GM23338 (cell line): ENCODE measurements around the gene DGKE. TPM values are rescaled to one million over a fixed set of nuclear protein-coding genes. Genes with fewer than 3 reads are reported as not detected.

Experiments used
- ATAC-seq: fragments of 200-7000 bp; cut with Tn5 transposase; 3 replicates; pipeline ENCODE4 v1.9.1; 2020
- DNase-seq: peaks from one replicate; pipeline ENCODE4 v3.0.0-alpha.2; 2015; ENCODE audit warnings: low spot score
- H2AFZ ChIP-seq: fragments of 200-600 bp; sonication (generic); 2 replicates; pipeline ENCODE4 v1.8.0; 2016; ENCODE audit warnings: antibody characterized with exemption, mild to moderate bottlenecking, moderate library complexity
- H3F3A ChIP-seq: fragments of 200-600 bp; sonication (generic); replicated peaks from 2 replicates; pipeline ENCODE4 v1.8.0; 2017; ENCODE audit warnings: antibody characterized with exemption, mixed run types, low read depth
- H3K27ac ChIP-seq: fragments of 200-600 bp; sonication (generic); 2 replicates; pipeline ENCODE4 v1.6.1; 2016; ENCODE audit warnings: low read depth
- H3K27me3 ChIP-seq: fragments of 200-600 bp; sonication (generic); 2 replicates; pipeline ENCODE4 v1.8.0; 2016; ENCODE audit warnings: mild to moderate bottlenecking, mixed run types, moderate library complexity; ENCODE audit not compliant: insufficient read depth
- H3K36me3 ChIP-seq: fragments of 200-600 bp; sonication (generic); 2 replicates; pipeline ENCODE4 v1.8.0; 2016; ENCODE audit warnings: mild to moderate bottlenecking; ENCODE audit not compliant: insufficient read depth
- H3K4me1 ChIP-seq: fragments of 200-600 bp; sonication (generic); 2 replicates; pipeline ENCODE4 v1.8.0; 2016; ENCODE audit warnings: mild to moderate bottlenecking, moderate library complexity; ENCODE audit not compliant: insufficient read depth
- H3K4me2 ChIP-seq: fragments of 200-600 bp; sonication (generic); 2 replicates; pipeline ENCODE4 v1.7.1; 2017; ENCODE audit warnings: mixed run types
- H3K4me3 ChIP-seq: fragments of 200-600 bp; sonication (generic); 2 replicates; pipeline ENCODE4 v1.6.1; 2016; ENCODE audit warnings: mixed run types
- H3K79me2 ChIP-seq: fragments of 200-600 bp; sonication (generic); replicated peaks from 2 replicates; pipeline ENCODE4 v1.8.0; 2017; ENCODE audit warnings: mild to moderate bottlenecking; ENCODE audit not compliant: insufficient read depth
- H3K9me2 ChIP-seq: fragments of 200-600 bp; sonication (generic); 2 replicates; pipeline ENCODE4 v1.8.0; 2017; ENCODE audit not compliant: insufficient read depth
- H4K20me1 ChIP-seq: fragments of 200-600 bp; sonication (generic); replicated peaks from 2 replicates; pipeline ENCODE4 v1.8.0; 2017; ENCODE audit warnings: mild to moderate bottlenecking; ENCODE audit not compliant: insufficient read depth
- H3K27ac Mint-ChIP-seq: 2 replicates; pipeline ENCODE4 v1.8.0; 2020; ENCODE audit warnings: inconsistent platforms, mild to moderate bottlenecking, moderate library complexity, mixed read lengths
- H3K27me3 Mint-ChIP-seq: 3 replicates; pipeline ENCODE4 v1.8.0; 2022; ENCODE audit warnings: low read depth, mild to moderate bottlenecking, moderate library complexity, mixed read lengths, inconsistent platforms; ENCODE audit not compliant: insufficient read depth, poor library complexity
- H3K36me3 Mint-ChIP-seq: 3 replicates; pipeline ENCODE4 v1.8.0; 2021; ENCODE audit warnings: low read depth, mild to moderate bottlenecking, inconsistent platforms, moderate library complexity, mixed read lengths
- H3K4me1 Mint-ChIP-seq: 3 replicates; pipeline ENCODE4 v1.8.0; 2020; ENCODE audit warnings: mild to moderate bottlenecking, inconsistent platforms, mixed read lengths
- H3K4me3 Mint-ChIP-seq: 3 replicates; pipeline ENCODE4 v1.8.0; 2021; ENCODE audit warnings: moderate library complexity, mild to moderate bottlenecking, inconsistent platforms, mixed read lengths
- H3K9me3 Mint-ChIP-seq: 3 replicates; pipeline ENCODE4 v1.8.0; 2020; ENCODE audit warnings: moderate library complexity, mild to moderate bottlenecking, inconsistent platforms, mixed read lengths
- CREB1 ChIP-seq: fragments of 250-450 bp; sonication (Bioruptor Pico); IDR thresholded peaks from 2 replicates; pipeline ENCODE4 v1.5.0; 2020; ENCODE audit warnings: low read depth, mild to moderate bottlenecking, moderate library complexity
- EZH2 ChIP-seq: fragments of 200-600 bp; sonication (generic); IDR thresholded peaks from one replicate; pipeline ENCODE4 v1.8.0; 2017; ENCODE audit warnings: antibody characterized with exemption, mild to moderate bottlenecking, low read depth; ENCODE audit not compliant: unreplicated experiment
- EZH2phosphoT487 ChIP-seq: fragments of 200-600 bp; sonication (generic); IDR thresholded peaks from one replicate; pipeline ENCODE4 v1.8.1; 2018; ENCODE audit warnings: antibody characterized with exemption; ENCODE audit not compliant: unreplicated experiment
- JUNB ChIP-seq: IDR thresholded peaks from one replicate; pipeline ENCODE4 v1.6.1; 2016; ENCODE audit warnings: antibody characterized with exemption; ENCODE audit not compliant: unreplicated experiment
- NANOG ChIP-seq: IDR thresholded peaks from 2 replicates; pipeline ENCODE4 v1.6.1; 2016; ENCODE audit warnings: antibody characterized with exemption, borderline replicate concordance
- POLR2AphosphoS5 ChIP-seq: IDR thresholded peaks from 2 replicates; pipeline ENCODE4 v1.6.1; 2016; ENCODE audit warnings: antibody characterized with exemption, low read depth
- REST ChIP-seq: IDR thresholded peaks from one replicate; pipeline ENCODE4 v1.6.1; 2018; ENCODE audit warnings: antibody characterized with exemption; ENCODE audit not compliant: unreplicated experiment
- STAT1 ChIP-seq: IDR thresholded peaks from one replicate; pipeline ENCODE4 v1.6.1; 2016; ENCODE audit warnings: antibody characterized with exemption; ENCODE audit not compliant: unreplicated experiment
- ZNF114 ChIP-seq: fragments of 250-450 bp; sonication (Bioruptor Pico); IDR thresholded peaks from 2 replicates; pipeline ENCODE4 v1.5.0; 2020; ENCODE audit warnings: mild to moderate bottlenecking, moderate library complexity
- ZNF331 ChIP-seq: fragments of 250-450 bp; sonication (Bioruptor Pico); IDR thresholded peaks from 2 replicates; pipeline ENCODE4 v1.5.0; 2020; ENCODE audit warnings: low read depth, mild to moderate bottlenecking, moderate library complexity
- ZNF462 ChIP-seq: fragments of 250-450 bp; sonication (Bioruptor Pico); IDR thresholded peaks from 2 replicates; pipeline ENCODE4 v1.5.0; 2020; ENCODE audit warnings: mild to moderate bottlenecking, moderate library complexity
- polyA plus RNA-seq: library from polyadenylated mRNA; unstranded; fragments of >200 nt; fragmentation: Nextera tagmentation; extraction: Ambion mirVana; gene quantifications from 2 replicates; pipeline ENCODE4 v1.2.1, GENCODE V29; 2016
- total RNA-seq: library from RNA; depleted of rRNA; stranded (reverse); fragments of >200 nt; shearing (Covaris generic); gene quantifications from 2 replicates; pipeline ENCODE4 v1.2.3, GENCODE V29; 2014
- TF ChIP-seq, protein P1 (sequence below), 2 experiments: fragments of 200-600 bp in 1 of 2; sonication (generic) in 1 of 2; conservative IDR thresholded peaks; 2 replicates each; pipeline versions ENCODE4 v1.5.1 to v1.6.1; 2016 to 2017; ENCODE audit warnings: antibody characterized with exemption in 2 of 2, low read depth in 2 of 2, mild to moderate bottlenecking in 2 of 2, moderate library complexity in 1 of 2
- TF ChIP-seq, protein P2 (sequence below): IDR thresholded peaks from 2 replicates; pipeline ENCODE4 v1.6.1; 2016; ENCODE audit warnings: antibody characterized with exemption

The DGKE gene
- total and polyA plus RNA-seq, 2 experiments from 2014 or later: 3.9 to 10.1 TPM

GRCh38 chr17:56908001-56908542 lies 74.1 kb downstream of the DGKE start:
- no peak overlapping the region for H3K4me3 Mint-ChIP-seq
- peaks cover 7% of the 10 kb centered on the region for H3K27me3 Mint-ChIP-seq
- DNase-seq (no peak), ATAC-seq (no peak)
- Histone ChIP-seq H3K27ac (no peak overlapping the region), H2AFZ (no peak overlapping the region), H4K20me1 (peaks cover 6% of the 10 kb centered on the region; the same call in 1 of the 2 replicates), H3K36me3 (peaks cover 38% of the 10 kb centered on the region), H3K4me1 (peaks cover 7% of the 10 kb centered on the region), H3K9me2 (no peaks in the 10 kb centered on the region), H3K79me2 (peaks cover 27% of the 10 kb centered on the region), H3K4me3 (no peak overlapping the region), H3K4me2 (no peak overlapping the region), H3K27me3 (peaks cover 7% of the 10 kb centered on the region), H3F3A (no peaks in the 10 kb centered on the region)
- no peak overlapping the region for H3K27ac Mint-ChIP-seq
- TF ChIP-seq, protein P1, sequence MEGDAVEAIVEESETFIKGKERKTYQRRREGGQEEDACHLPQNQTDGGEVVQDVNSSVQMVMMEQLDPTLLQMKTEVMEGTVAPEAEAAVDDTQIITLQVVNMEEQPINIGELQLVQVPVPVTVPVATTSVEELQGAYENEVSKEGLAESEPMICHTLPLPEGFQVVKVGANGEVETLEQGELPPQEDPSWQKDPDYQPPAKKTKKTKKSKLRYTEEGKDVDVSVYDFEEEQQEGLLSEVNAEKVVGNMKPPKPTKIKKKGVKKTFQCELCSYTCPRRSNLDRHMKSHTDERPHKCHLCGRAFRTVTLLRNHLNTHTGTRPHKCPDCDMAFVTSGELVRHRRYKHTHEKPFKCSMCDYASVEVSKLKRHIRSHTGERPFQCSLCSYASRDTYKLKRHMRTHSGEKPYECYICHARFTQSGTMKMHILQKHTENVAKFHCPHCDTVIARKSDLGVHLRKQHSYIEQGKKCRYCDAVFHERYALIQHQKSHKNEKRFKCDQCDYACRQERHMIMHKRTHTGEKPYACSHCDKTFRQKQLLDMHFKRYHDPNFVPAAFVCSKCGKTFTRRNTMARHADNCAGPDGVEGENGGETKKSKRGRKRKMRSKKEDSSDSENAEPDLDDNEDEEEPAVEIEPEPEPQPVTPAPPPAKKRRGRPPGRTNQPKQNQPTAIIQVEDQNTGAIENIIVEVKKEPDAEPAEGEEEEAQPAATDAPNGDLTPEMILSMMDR (conservative IDR thresholded peaks at IDR 0.05; ENCODE audit: low read depth in 2 of 2): no peak
- TF ChIP-seq POLR2AphosphoS5 (no peak), ZNF331 (no peak), EZH2 (no peak), ZNF114 (CRISPR knock-in tag) (no peak), CREB1 (CRISPR knock-in tag) (no peak), ZNF462 (CRISPR knock-in tag) (no peak), STAT1 (no peak), NANOG (no peak), JUNB (no peak), REST (no peak), EZH2phosphoT487 (no peak)
- TF ChIP-seq, protein P2, sequence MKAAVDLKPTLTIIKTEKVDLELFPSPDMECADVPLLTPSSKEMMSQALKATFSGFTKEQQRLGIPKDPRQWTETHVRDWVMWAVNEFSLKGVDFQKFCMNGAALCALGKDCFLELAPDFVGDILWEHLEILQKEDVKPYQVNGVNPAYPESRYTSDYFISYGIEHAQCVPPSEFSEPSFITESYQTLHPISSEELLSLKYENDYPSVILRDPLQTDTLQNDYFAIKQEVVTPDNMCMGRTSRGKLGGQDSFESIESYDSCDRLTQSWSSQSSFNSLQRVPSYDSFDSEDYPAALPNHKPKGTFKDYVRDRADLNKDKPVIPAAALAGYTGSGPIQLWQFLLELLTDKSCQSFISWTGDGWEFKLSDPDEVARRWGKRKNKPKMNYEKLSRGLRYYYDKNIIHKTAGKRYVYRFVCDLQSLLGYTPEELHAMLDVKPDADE: no peak
- H3K36me3 Mint-ChIP-seq: peaks cover 49% of the 10 kb centered on the region
- H3K9me3 Mint-ChIP-seq: no peaks in the 10 kb centered on the region
- peaks cover 7% of the 10 kb centered on the region; the same call in 2 of the 3 replicates for H3K4me1 Mint-ChIP-seq
